Measurements from ENCODE around the gene CDC42EP4.

CDC42EP4 gene

DNA sequence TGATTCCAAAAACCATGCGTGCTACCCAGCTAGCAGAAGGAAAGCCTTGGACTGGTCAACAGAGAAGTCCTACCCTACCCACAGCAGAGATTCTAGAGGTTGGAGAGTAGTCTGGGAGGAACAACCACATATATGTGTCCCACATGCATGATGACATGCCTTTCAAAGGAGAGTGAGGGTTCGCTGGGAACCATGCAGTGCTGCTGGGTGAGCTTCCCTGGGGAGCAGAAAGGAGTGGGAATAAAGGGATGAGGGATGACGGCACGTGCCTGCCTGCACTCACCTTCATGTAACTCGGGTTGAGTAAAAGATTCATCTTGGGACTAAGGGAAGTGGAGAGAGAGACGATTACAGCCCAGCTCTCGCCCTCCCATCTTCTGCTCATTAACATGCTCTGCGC lies 59.9 kb downstream of the CDC42EP4 start:
- no peak for DNase-seq (ENCODE audit: low read depth in 2 of 2)

DNA sequence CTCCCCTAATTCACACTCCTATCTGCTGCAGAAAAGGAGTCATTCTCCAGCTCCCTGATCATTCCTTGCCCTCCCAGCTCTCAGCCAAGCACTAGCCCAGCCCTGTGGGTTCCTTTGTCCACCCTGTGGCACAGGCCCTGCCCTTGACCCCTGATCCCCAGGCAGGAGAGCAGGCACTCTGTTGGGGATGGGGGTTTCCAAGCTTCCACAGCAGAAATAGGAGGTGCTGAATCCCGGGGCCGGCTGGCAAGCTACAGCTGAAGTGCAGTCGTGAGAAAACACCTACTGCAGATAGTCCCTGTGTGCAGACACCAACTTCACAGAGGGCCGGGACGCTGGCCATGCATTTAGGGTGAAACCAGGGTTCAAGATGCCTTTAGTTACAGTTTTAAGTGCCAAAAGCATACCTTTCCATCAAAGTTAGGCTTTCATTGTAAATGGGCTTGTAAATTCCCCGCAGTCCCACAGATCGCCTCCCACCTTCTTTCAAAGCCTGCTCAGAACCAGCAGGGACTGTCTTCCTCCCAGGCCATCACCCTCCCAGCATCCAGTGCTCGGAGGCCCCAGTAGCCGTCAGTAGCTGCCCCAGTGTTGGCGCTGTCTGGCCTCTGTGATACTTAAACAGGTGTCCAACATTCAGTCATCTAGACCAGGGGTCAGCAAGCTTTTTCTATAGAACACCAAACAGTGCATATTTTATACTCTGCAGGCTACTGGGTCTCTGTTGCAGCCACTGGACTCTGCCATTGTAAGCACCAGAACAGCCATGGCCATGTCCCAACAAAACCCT lies 60.8 kb downstream of the CDC42EP4 start:
- DNase-seq (ENCODE audit: low read depth in 2 of 2), result no peak

DNA sequence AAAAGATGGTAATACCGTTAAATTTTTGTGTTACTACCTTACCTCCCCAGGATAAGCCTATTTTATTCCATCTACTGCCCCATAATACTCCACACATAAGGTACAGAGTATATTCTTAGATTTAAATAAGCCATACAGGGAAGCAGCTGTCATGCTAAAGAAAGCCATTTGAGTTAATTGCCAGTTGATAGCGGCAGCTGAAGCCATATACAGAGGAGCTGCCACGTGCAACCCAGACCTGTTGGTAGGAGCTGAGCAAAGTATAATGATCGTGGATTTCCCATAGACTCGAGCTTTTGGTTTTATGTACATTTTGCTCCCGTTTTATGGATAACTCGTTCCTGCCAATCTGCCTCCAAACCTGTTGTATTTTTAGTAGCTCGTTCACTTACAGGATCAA lies 62.1 kb downstream of the CDC42EP4 start:
- DNase-seq (ENCODE audit: low read depth in 2 of 2), result no peak

DNA sequence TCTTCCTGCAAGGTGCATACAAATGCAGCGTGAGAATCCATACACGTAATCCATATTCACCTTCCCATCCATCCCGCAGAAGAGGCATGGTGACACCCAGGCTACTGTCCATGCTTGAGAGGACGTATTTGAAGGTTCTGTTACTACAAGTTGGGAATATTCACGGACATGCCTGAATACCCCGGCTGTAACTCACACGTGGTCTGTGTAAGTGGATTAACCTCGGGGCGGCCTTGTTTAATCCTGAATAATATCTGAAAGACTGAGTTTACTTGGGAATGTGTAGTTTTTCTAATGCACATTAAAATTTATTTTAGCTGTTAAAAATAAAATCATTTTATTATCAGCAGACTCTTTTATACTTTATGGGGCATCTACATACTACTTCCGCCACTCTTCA lies 63.3 kb downstream of the CDC42EP4 start:
- no peak for DNase-seq (ENCODE audit: low read depth in 2 of 2)

DNA sequence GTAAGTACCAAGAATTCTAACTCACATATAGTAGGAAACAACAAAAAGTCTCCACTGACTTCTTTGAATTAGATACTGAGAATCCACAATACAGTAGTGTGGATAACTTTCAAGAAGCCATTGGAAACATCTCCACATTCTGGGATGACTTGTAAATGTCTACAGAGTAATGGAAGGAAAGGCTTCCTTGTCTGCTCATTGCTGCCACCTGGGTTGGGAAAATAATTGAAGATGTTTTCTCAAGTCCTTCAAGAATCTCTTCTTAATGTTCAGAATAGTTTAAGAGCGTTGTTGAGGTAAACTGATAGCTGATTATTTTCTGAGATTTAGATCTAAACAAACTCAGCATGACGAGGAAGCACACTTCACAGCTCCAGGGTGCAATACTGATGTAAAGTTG lies 64.1 kb downstream of the CDC42EP4 start:
- DNase-seq (ENCODE audit: low read depth in 2 of 2), result no peak

DNA sequence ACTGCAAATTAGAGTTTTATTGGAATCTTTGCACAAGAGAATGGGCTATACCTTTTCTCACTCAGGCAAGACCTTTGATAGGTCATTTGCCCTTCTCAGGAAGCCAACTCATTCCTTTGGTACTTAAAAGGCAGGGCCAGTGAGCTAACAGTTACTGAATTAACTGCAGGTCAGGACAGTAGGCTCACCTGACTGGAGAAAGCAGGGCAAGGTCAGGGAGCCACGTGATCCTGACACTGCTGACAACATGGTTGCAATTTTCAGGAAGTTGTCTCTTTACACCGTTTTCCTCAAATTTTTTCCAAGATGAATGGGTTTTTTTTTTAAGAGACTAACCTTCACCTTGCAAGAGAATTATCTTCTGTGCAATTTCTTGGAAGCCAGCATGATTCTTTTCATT lies 71.2 kb downstream of the CDC42EP4 start:
- DNase-seq (ENCODE audit: low read depth in 2 of 2), result no peak

DNA sequence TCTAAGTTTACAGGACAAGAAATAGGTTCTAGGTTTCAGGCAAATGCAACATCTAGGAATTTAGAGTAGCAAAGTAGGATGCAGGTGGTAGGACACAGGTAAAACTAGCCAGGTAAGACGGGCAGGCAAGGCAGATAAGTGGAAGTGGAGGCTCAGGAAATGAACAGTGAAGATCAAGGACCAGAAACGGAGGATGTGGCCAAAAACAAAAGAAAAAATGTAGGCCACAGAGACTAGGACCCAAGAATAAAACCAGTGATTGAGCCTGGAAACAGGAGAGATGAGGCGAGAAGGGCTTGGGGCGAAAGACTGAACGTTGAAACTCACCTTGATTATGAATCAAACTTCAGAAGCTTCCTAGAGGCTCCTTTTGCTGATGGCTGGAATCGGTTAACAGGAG lies 74.1 kb downstream of the CDC42EP4 start:
- no peak for DNase-seq (ENCODE audit: low read depth in 2 of 2)

DNA sequence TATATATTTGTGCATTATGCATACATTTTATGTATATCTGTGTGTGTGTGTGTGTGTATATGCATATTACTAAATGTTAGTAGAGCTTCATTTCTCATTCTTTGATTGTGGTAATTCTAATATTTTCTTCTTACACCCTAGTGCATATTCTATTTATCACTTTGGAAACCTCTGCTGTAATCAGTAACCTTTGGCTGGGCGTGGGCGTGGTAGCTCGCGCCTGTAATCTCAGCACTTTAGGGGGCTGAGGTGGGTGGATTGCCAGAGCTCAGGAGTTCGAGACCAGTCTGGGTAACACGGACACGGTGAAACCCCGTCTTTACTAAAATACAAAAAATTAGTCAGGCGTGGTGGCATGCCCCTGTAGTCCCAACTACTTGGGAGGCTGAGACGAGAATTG lies 77.1 kb downstream of the CDC42EP4 start:
- DNase-seq (ENCODE audit: low read depth in 2 of 2), result no peak
